GM23338 (cell line): ENCODE data around the gene ZNF622. TPM values are rescaled to one million over a fixed set of nuclear protein-coding genes. Genes with fewer than 3 reads are reported as not detected.

Experiments
- ATAC-seq: fragments of 200-7000 bp; cut with Tn5 transposase; 3 replicates; pipeline ENCODE4 v1.9.1; 2020
- DNase-seq: peaks from one replicate; pipeline ENCODE4 v3.0.0-alpha.2; 2015; ENCODE audit warnings: low spot score
- H2AFZ ChIP-seq: fragments of 200-600 bp; sonication (generic); 2 replicates; pipeline ENCODE4 v1.8.0; 2016; ENCODE audit warnings: antibody characterized with exemption, mild to moderate bottlenecking, moderate library complexity
- H3F3A ChIP-seq: fragments of 200-600 bp; sonication (generic); replicated peaks from 2 replicates; pipeline ENCODE4 v1.8.0; 2017; ENCODE audit warnings: antibody characterized with exemption, mixed run types, low read depth
- H3K27ac ChIP-seq: fragments of 200-600 bp; sonication (generic); 2 replicates; pipeline ENCODE4 v1.6.1; 2016; ENCODE audit warnings: low read depth
- H3K27me3 ChIP-seq: fragments of 200-600 bp; sonication (generic); 2 replicates; pipeline ENCODE4 v1.8.0; 2016; ENCODE audit warnings: mild to moderate bottlenecking, mixed run types, moderate library complexity; ENCODE audit not compliant: insufficient read depth
- H3K36me3 ChIP-seq: fragments of 200-600 bp; sonication (generic); 2 replicates; pipeline ENCODE4 v1.8.0; 2016; ENCODE audit warnings: mild to moderate bottlenecking; ENCODE audit not compliant: insufficient read depth
- H3K4me1 ChIP-seq: fragments of 200-600 bp; sonication (generic); 2 replicates; pipeline ENCODE4 v1.8.0; 2016; ENCODE audit warnings: mild to moderate bottlenecking, moderate library complexity; ENCODE audit not compliant: insufficient read depth
- H3K4me2 ChIP-seq: fragments of 200-600 bp; sonication (generic); 2 replicates; pipeline ENCODE4 v1.7.1; 2017; ENCODE audit warnings: mixed run types
- H3K4me3 ChIP-seq: fragments of 200-600 bp; sonication (generic); 2 replicates; pipeline ENCODE4 v1.6.1; 2016; ENCODE audit warnings: mixed run types
- H3K79me2 ChIP-seq: fragments of 200-600 bp; sonication (generic); replicated peaks from 2 replicates; pipeline ENCODE4 v1.8.0; 2017; ENCODE audit warnings: mild to moderate bottlenecking; ENCODE audit not compliant: insufficient read depth
- H3K9me2 ChIP-seq: fragments of 200-600 bp; sonication (generic); 2 replicates; pipeline ENCODE4 v1.8.0; 2017; ENCODE audit not compliant: insufficient read depth
- H4K20me1 ChIP-seq: fragments of 200-600 bp; sonication (generic); replicated peaks from 2 replicates; pipeline ENCODE4 v1.8.0; 2017; ENCODE audit warnings: mild to moderate bottlenecking; ENCODE audit not compliant: insufficient read depth
- H3K27ac Mint-ChIP-seq: 2 replicates; pipeline ENCODE4 v1.8.0; 2020; ENCODE audit warnings: inconsistent platforms, mild to moderate bottlenecking, moderate library complexity, mixed read lengths
- H3K27me3 Mint-ChIP-seq: 3 replicates; pipeline ENCODE4 v1.8.0; 2022; ENCODE audit warnings: low read depth, mild to moderate bottlenecking, moderate library complexity, mixed read lengths, inconsistent platforms; ENCODE audit not compliant: insufficient read depth, poor library complexity
- H3K36me3 Mint-ChIP-seq: 3 replicates; pipeline ENCODE4 v1.8.0; 2021; ENCODE audit warnings: low read depth, mild to moderate bottlenecking, inconsistent platforms, moderate library complexity, mixed read lengths
- H3K4me1 Mint-ChIP-seq: 3 replicates; pipeline ENCODE4 v1.8.0; 2020; ENCODE audit warnings: mild to moderate bottlenecking, inconsistent platforms, mixed read lengths
- H3K4me3 Mint-ChIP-seq: 3 replicates; pipeline ENCODE4 v1.8.0; 2021; ENCODE audit warnings: moderate library complexity, mild to moderate bottlenecking, inconsistent platforms, mixed read lengths
- H3K9me3 Mint-ChIP-seq: 3 replicates; pipeline ENCODE4 v1.8.0; 2020; ENCODE audit warnings: moderate library complexity, mild to moderate bottlenecking, inconsistent platforms, mixed read lengths
- CREB1 ChIP-seq: fragments of 250-450 bp; sonication (Bioruptor Pico); IDR thresholded peaks from 2 replicates; pipeline ENCODE4 v1.5.0; 2020; ENCODE audit warnings: low read depth, mild to moderate bottlenecking, moderate library complexity
- CTCF ChIP-seq, 2 experiments: fragments of 200-600 bp in 1 of 2; sonication (generic) in 1 of 2; conservative IDR thresholded peaks; 2 replicates each; pipeline versions ENCODE4 v1.5.1 to v1.6.1; 2016 to 2017; ENCODE audit warnings: antibody characterized with exemption in 2 of 2, low read depth in 2 of 2, mild to moderate bottlenecking in 2 of 2, moderate library complexity in 1 of 2
- EZH2phosphoT487 ChIP-seq: fragments of 200-600 bp; sonication (generic); IDR thresholded peaks from one replicate; pipeline ENCODE4 v1.8.1; 2018; ENCODE audit warnings: antibody characterized with exemption; ENCODE audit not compliant: unreplicated experiment
- NANOG ChIP-seq: IDR thresholded peaks from 2 replicates; pipeline ENCODE4 v1.6.1; 2016; ENCODE audit warnings: antibody characterized with exemption, borderline replicate concordance
- POLR2AphosphoS5 ChIP-seq: IDR thresholded peaks from 2 replicates; pipeline ENCODE4 v1.6.1; 2016; ENCODE audit warnings: antibody characterized with exemption, low read depth
- REST ChIP-seq: IDR thresholded peaks from one replicate; pipeline ENCODE4 v1.6.1; 2018; ENCODE audit warnings: antibody characterized with exemption; ENCODE audit not compliant: unreplicated experiment
- STAT1 ChIP-seq: IDR thresholded peaks from one replicate; pipeline ENCODE4 v1.6.1; 2016; ENCODE audit warnings: antibody characterized with exemption; ENCODE audit not compliant: unreplicated experiment
- ZNF331 ChIP-seq: fragments of 250-450 bp; sonication (Bioruptor Pico); IDR thresholded peaks from 2 replicates; pipeline ENCODE4 v1.5.0; 2020; ENCODE audit warnings: low read depth, mild to moderate bottlenecking, moderate library complexity
- polyA plus RNA-seq: library from polyadenylated mRNA; unstranded; fragments of >200 nt; fragmentation: Nextera tagmentation; extraction: Ambion mirVana; gene quantifications from 2 replicates; pipeline ENCODE4 v1.2.1, GENCODE V29; 2016
- total RNA-seq: library from RNA; depleted of rRNA; stranded (reverse); fragments of >200 nt; shearing (Covaris generic); gene quantifications from 2 replicates; pipeline ENCODE4 v1.2.3, GENCODE V29; 2014; rRNA removed

ZNF622 gene
- total and polyA plus RNA-seq, 2 experiments from 2014 or later = 20.1 to 30.7 TPM

GRCh38 chr5:16406023-16406422 lies 59.6 kb downstream of the ZNF622 start:
- Histone ChIP-seq H3K4me1 (no peaks in the 10 kb centered on the region), H2AFZ (no peak overlapping the region), H4K20me1 (no peaks in the 10 kb centered on the region), H3K27me3 (no peaks in the 10 kb centered on the region), H3K27ac (no peak overlapping the region), H3K36me3 (no peaks in the 10 kb centered on the region), H3K4me2 (no peak overlapping the region), H3K4me3 (no peak overlapping the region), H3K79me2 (no peaks in the 10 kb centered on the region), H3K9me2 (peaks cover 7% of the 10 kb centered on the region), H3F3A (no peaks in the 10 kb centered on the region)
- H3K4me3 Mint-ChIP-seq = no peak overlapping the region
- ATAC-seq (no peak), DNase-seq (no peak)
- H3K9me3 Mint-ChIP-seq = peaks cover 3% of the 10 kb centered on the region; the same call in 1 of the 3 replicates
- H3K36me3 Mint-ChIP-seq = no peaks in the 10 kb centered on the region; the same call in 2 of the 3 replicates
- peaks cover 7% of the 10 kb centered on the region; the same call in 2 of the 3 replicates for H3K4me1 Mint-ChIP-seq
- no peaks in the 10 kb centered on the region for H3K27me3 Mint-ChIP-seq
- no peak overlapping the region for H3K27ac Mint-ChIP-seq
- TF ChIP-seq STAT1 = no peak
- no peak for TF ChIP-seq CTCF (conservative IDR thresholded peaks at IDR 0.05; ENCODE audit: low read depth in 2 of 2)
- TF ChIP-seq REST = no peak
- TF ChIP-seq POLR2AphosphoS5 = no peak
- TF ChIP-seq CREB1 = no peak
- no peak for TF ChIP-seq ZNF331 (CRISPR knock-in tag)
- TF ChIP-seq NANOG = no peak
- TF ChIP-seq EZH2phosphoT487 = no peak

Other genes with a start within 250 kb of the ZNF622 start
- 2.2 and 2.3 TPM in 2 replicates for gene RETREG1, start 151.2 kb upstream of the ZNF622 start, total RNA-seq
- 3.6 and 3.8 TPM in 2 replicates for gene RETREG1, start 151.2 kb upstream of the ZNF622 start, polyA plus RNA-seq